Measurements from ENCODE around the gene CTNNA3.
"Not testable (repeated sequence)": the region's sequence is repeated elsewhere in the genome, so short reads cannot be mapped to it uniquely, and the experiment has no call there.

Gene CTNNA3

DNA sequence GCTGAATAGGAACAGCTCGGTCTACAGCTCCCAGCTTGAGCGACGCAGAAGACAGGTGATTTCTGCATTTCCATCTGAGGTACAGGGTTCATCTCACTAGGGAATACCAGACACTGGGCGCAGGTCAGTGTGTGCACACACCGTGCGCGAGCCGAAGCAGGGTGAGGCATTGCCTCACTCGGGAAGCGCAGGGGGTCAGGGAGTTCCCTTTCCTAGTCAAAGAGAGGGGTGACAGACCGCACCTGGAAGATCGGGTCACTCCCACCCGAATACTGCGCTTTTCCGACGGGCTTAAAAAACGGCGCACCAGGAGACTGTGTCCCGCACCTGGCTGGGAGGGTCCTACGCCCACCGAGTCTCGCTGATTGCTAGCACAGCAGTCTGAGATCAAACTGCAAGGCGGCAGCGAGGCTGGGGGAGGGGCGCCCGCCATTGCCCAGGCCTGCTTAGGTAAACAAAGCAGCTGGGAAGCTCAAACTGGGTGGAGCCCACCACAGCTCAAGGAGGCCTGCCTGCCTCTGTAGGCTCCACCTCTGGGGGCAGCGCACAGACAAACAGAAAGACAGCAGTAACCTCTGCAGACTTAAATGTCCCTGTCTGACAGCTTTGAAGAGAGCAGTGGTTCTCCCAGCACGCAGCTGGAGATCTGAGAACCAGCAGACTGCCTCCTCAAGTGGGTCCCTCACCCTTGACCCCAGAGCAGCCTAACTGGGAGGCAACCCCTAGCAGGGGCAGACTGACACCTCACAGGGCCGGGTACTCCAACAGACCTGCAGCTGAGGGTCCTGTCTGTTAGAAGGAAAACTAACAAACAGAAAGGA is 465.1 kb downstream of the CTNNA3 start:
- DNase-seq: not testable (repeated sequence)

DNA sequence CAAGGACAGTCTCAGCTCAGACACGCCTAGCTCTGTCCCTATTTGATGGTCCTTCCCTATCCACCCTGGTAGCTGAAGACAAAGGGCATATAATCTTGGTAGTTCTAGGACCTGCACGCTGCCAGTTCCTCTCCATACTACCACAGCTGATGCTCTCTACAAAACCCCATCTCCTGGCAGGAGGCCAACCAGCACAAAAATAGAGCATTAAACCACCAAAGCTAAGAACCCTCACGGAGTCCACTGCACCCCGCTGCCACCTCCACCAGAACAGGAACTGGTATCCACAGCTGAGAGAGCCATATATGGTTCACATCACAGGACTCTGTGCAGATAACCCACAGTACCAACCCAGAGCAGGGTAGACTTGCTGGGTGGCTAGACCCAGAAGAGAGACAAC is 470.8 kb downstream of the CTNNA3 start:
- DNase-seq: no peak

DNA sequence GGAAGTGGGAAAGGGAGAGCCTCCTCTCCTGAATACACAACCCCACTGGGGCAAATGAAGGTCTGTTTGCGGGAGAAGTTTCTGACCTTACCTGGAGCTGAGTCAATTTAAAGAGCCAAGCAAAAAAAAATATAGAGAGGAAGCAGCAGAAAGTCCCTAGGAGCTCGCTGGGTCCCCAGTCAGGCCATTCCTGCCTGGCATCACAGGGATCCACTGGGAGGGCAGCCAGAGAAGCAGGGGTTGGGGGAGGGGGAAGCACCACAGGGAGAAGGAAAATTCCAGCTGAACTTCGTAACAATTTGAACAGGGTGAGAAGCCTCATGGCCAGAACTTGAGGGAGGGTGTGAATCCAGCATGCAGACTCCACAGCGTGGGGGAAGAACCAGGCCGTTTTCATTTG is 471.4 kb downstream of the CTNNA3 start:
- DNase-seq: no peak

DNA sequence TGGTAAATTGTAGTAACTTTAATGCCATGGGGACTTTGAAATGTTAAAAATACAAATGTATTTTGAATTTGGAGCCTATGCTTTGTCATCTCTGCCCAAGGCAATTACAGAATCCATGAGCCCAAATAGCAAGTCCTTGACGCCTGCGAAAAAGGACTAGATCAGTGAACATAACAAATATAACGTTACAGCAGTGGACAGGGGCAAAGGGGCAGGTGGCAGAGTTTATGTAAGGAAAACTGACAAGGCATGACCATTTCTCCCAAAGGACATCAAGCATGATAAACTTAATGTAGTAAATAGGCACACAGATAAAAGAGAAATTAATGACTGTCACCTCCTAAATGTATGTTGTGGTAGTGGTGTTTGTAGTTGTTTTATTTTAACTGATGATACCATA is 473.1 kb downstream of the CTNNA3 start:
- DNase-seq: no peak

DNA sequence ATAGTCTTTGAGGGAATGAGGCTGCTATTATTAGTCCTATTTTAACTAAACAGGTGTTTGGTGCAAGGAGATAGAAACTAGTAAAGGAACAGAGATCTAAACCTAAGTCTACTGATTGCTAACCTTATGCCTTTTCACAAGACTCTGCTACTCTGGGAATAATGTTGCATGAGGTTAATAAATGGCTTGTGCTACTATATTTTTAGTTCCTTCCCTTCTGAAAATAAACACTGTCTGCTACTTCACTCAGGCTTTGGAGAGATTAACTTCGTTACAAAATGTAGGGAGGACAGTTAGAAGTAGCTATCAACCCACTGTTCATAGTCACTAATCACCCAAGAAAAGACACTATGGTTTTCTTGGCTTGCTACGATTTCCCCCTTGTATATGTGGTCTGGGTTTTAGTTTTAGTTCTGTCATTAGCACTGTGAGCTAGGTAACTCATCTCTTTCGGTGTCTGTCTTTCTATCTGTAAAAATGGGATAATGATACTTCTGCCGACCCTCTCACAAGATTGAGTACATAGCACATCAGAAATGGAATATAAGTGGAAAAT is 474.0 kb downstream of the CTNNA3 start:
- DNase-seq: no peak

DNA sequence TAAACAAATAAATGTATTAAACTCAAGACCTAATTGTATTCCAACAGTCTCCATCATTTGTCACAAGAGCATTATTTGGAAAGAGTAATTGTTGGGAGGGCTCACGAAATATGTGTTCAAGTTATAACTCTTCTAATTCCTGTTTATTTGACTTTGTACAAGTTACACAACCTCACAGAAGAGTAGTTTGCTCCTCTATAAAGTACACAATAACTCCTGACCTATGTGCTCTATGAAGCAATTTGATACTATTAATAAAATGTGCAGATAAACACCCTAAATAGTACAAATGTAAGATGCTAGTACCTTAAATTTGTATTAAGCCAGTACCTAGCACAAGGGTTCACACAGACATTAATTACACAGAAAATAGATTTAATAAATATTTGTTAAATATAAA is 484.3 kb downstream of the CTNNA3 start:
- DNase-seq: no peak

DNA sequence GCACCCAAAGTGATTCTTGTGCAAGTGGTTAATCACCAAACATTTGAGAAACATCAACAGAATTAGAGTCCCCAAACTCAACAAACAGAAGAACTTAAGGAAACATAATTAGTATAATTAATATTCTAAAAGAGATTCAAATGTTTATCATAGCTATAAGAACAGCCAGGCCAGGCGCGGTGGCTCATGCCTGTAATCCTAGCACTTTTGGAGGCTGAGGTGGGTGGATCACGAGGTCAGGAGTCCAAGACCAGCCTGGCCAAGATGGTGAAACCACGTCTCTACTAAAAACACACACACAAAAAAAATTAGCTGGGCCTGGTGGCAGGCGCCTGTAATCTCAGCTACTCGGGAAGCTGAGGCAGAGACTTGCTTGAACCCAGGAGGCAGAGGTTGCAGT is 488.1 kb downstream of the CTNNA3 start:
- DNase-seq: not testable (repeated sequence)

DNA sequence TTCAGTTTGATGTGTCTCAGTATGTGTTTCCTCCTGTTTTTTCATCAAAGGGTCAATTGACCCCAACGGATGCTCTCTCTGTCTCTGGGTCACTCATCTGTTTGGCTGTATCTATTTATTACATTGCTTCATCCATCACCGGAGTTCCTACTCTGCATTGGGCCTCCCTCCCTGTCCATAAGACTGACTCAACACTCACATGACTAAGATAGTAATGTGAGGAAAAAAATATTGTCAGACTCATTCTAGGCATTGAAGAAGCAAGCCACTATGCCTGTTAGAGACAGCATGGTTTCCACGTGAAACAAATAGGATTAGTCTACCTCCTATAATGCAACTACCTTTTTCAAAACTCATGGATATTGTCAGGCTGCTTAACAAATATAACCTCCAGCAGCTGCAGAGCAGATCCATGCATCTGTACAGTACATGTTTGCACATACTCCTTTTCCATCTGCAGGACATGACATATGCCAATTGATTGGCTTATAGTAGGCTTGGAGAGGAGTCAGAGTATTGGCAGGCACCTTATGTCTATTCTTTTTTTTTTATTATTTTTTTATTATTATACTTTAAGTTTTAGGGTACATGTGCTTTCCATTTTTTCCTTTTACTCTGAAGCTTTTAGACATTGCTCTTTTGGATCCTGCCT is 495.0 kb downstream of the CTNNA3 start:
- DNase-seq: no peak

DNA sequence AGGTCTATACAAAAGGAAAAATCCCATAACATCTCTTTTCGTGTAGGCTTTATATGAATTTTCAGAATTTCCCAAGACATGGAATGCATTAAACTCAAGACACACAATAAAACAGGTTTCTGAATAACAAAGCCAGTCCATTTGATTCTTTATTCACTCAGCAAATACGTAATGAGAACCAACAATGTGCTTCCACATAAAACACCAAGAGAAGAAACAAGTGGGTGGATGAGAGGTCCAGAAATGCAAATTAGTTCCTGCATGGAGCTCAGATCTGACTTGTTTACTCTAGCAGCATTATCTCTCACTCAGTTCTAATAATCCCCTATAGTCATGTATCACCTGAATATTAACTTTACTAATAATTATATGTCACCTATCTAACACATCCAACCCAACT is 520.6 kb downstream of the CTNNA3 start:
- no peak for DNase-seq

DNA sequence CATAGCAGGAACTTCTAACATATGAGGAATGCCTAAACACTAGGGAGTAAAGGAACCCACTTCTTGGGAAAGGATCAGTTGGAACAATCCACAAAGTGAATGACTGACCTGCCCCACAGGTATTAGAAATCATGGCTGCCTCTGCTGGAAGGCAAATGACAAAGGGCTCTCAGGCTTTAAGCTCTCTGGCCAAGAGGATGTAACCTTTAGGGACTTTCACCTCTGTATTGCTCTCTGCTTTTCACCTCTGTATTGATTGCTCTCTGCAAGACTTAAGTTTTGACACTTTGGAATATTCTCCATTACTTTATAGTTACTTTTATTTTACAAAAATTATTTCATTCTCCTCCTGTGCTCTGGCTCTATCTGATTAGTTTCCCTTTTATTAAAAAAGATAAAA is 522.2 kb downstream of the CTNNA3 start:
- no peak for DNase-seq

DNA sequence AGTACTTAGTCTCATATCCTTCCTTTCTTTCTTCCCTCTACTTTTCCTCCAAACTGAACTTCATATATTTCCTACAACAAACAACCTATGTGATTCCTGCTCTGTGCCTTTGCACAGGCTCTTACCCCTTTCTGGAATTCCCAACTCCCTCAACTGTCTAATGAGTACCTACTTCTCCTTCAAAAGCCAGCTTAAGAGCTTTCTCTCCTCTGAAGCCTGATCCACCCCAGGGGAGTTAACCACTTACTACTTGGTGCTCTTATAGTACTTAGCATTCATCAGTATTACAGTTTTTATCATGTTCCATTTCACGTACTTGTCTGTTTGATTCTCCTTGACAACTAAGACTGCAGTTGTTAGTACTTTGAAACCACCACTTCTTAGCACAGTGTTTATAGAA is 524.0 kb downstream of the CTNNA3 start:
- DNase-seq: no peak

DNA sequence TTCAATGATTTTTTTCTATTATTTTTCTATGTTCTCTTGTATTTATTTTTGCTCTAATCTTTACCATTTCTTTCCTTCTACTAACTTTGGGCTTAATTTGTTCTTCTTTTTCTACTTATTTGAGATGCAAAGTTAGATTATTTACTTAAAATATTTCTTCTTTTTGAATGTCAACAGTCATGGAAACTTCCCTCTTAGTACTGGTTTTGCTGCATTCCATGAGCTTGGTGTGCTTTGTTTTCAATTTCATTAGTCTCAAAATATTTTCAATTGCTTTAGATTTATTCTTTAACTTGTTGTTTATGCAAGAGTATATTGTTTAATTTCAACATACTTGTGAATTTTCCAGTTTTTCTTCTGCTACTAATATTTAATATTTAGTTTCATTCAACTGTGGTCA is 539.8 kb downstream of the CTNNA3 start:
- no peak for DNase-seq

DNA sequence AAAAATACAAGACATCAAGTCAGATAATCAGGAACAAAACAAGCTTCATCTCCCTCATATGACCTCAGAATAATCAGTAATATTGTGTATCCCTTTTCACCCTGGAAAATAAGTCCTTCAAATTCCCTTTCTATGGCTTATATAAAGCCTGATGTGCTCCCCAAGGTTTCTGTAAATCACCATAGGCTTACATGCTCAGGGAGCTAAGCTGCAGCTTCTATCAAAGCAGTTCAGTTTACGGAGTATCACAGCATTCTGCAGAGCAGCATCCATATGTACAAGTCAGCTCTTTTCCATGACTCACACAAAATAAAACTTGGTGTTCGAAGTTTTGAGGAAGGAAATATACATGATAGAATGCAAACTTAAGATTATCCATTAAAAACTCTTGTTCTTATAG is 544.5 kb downstream of the CTNNA3 start:
- DNase-seq: no peak

DNA sequence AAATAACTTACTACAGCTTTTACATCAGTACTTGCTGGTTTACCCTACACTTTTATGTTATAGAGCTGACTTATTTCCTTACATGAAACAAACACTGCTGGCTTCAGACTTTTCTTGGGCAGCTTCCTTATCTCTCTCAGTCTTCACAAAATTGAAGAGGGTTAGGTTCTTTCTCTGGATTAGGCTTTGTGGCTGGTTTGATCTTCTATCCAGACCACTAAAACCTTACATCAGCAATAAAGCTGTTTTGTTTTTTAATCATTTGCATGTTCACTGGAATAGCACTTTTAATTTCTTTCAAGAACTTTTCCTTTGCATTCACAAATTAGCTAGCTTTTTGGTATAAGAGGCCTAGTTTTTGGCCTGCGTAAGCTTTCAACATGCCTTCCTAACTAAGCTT is 551.5 kb downstream of the CTNNA3 start:
- DNase-seq: no peak

DNA sequence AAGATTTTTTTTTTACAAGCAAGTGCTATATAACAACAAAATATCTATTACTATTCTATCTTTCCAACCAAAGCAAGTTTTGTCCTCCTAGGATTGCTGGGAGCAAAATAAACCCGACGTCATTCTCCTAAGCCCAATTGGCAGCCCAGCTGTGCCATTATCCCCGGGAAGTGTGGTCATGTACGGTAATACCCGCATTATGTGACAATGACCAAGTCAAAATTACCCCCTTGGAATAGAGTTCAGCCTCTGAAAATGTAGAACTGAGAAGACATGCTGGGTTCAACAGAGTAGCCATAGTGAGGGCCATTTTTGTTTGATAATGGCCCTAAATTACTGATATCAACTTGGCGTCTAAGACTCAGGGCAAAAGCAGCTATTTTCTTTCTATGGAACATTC is 554.7 kb downstream of the CTNNA3 start:
- no peak for DNase-seq

DNA sequence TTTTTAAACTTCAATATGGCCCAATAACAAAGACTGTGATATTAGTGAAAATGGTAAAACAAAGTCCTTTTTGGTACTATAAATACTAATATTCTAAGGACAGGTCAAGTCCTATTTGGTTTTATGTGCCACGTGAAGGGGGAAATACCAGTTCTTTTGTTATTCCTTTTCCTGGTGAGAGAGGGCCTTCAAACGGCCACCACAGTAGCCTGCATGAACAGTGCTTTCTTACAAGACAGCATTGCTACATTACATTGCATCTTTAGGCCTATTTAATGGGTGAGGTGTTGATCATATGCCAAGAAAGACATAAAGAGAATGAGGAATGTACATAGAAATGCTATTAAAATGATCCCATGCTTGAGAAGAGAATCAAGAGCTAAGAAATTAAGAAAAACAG is 555.4 kb downstream of the CTNNA3 start:
- DNase-seq: no peak

DNA sequence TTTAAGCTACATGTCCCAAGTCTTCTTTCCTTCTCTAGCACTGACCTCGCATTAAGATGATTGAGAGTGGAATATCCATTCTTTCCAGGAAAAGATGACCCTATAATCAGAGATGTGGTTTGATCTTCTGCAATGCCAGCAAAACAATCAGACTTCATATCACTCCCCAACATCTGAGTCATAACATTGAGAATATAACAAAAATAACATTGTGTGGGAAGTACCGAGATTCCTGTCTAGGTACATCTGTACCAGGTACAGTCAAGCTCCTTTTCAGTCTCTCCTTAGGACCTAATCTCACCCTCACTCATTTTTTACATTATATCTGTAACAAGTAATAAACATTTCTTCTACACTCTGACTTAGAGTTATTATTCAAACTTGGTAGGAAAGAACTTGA is 568.6 kb downstream of the CTNNA3 start:
- DNase-seq: no peak

DNA sequence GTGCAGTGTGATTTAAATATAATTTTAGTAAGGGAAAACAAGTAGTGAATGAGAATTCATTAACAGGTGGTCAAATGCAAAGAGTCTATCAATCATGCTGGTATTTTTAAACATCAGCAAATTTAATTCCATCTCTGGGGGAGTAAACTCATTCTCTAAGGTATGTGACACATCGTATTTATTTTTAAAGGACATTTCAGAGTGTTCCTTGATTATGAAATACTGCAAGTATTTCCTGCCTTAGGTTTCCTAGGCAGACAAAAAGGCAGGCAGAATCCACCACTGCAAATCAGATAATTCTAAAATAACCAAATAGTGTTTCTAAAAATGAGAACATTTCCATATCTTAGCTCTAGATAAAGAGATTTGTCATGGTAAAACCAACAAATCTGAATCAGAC is 576.3 kb downstream of the CTNNA3 start:
- DNase-seq: no peak

DNA sequence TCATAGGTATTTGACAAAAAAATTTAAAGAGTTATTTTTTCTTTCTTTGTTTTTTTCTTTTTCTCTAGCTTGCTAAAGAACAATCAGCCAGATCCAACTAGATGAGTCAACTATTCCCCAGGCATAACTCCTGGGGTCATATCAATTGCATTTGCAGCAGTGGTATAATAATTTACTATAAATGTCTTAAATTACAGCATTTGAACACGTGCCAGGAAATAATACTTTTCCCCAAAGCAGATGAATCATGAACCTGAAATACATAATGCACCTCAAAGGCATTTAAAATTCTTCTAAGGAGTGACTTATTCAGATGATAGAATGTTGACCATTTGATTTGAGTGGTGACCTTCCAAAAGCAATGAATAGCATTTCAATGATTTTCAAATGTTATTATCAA is 580.0 kb downstream of the CTNNA3 start:
- no peak for DNase-seq

DNA sequence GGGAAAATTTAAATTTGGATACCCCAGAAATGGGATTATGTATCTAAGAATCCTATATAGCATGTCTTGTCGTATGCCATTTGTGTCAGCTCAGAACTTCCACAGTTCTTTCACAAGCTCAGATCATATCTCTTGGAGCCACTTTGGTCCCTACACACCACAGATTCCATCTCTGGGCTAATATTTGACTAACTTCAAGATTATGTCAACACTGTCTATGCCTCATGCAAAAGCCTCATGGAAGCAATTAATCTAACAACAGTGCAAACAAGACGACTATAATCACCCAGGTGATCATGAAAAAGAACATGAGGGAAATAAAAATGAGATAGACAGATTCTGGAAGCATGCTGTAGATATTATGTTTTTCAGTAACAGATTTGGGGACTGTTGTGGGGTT is 581.0 kb downstream of the CTNNA3 start:
- no peak for DNase-seq

DNA sequence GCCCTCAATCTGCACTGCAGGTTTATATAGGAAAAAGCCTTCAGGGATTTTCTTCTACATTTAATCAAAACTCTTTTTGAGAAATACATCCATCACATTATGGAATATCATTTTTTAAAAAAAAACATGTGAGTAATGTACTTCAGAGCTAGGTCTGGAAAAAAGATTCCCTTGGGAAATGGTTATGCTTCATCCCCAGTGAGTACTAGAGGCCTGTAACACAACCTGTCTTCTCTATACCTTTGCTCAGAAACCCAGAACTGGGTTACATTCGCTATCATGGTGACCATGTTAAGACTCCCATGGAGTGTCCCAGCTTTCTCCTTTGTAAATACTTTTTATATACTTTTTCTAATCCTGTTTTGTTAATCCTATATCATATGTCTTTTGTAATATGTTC is 583.2 kb downstream of the CTNNA3 start:
- no peak for DNase-seq

DNA sequence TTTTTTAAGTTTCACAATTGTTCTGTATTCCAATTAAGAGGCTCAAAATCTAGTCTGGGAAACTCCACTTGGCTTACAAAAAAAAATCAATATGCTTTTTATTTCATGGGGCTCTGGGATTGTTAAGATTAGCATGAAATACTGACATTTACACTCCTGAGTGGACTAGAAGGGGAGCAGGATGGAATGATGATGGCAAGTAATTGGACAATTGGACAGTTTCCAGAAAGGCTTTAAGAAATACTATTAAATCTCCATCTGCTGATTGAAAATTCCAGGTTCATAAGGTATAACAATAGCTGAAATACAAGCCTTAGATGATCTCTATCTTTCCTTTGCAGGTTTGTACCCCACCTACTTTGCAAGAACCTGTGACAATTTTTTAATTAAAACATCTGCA is 585.7 kb downstream of the CTNNA3 start:
- no peak for DNase-seq

DNA sequence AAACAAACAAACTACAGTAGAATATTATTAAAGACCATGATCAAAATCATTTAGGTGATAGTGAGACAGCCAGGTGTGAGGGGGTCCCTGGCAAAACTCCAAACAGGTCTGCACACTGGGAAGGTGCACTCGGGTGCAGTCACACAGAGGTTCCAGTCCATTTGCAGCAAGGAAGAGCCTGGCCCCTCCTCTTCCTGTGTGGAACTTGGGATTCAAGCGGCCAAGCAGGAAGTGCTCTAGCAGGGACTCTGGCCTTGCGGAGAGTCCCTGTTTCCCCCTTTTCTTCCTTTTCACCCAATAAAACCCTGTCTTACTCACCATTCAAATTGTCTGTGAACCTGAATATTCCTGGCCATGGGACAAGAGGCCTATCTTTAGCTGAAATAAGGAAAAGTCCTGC is 588.3 kb downstream of the CTNNA3 start:
- no peak for DNase-seq

DNA sequence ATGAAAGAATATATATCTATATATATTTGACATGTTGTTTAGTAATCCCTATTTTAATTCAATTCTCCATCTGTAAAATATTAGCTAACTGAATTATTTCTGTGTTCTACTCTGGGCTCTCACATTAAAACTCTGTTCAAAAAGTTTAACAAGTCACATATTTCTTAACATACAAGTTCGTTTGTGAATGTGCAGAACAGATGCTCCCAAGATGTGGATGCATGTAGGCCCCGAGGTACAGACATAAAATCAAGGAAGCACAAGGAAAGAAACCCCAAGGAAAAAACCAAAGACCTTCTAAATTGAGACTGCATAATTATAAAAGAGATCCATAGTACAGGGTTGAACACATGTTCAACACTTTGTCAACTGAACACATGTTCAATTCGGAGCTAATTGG is 595.0 kb downstream of the CTNNA3 start:
- DNase-seq: no peak

DNA sequence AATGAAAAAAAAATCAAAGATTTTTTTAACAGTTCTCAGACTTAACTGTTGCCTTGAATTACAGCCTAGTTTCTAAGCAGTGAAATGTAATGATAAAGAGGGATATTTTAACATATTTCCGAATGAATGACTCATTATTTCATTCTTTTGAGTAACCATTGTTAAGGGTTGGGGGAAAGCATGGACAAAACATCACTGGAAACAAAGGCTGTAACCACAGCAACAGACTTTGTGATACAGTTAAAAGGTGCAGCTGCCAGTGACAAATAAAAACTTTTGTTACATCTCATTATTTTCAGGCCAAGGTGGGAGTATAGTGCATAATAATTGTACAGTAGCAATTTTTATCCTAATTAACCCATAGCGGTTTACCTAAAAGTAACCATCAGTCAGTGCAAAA is 597.5 kb downstream of the CTNNA3 start:
- DNase-seq: no peak
